HG02798 (cell line): ENCODE results near the gene CDIPT.

Experiments
- ATAC-seq: cut with Tn5 transposase; IDR thresholded peaks from one replicate; pipeline ENCODE4 v1.9.1; 2021; ENCODE audit warnings: mild to moderate bottlenecking; ENCODE audit not compliant: unreplicated experiment, poor library complexity

The CDIPT gene

GRCh38 chr16:29813644-29814562 is 49.1 kb downstream of the CDIPT start:
- no peak for ATAC-seq

- no peak for ATAC-seq
Measured at GRCh38 chr16:29812754-29813643, 50.0 kb downstream of the CDIPT start.

- ATAC-seq: no peak
Measured at GRCh38 chr16:29811896-29812665, 50.9 kb downstream of the CDIPT start, which contains the start of gene PRRT2. Gene PRRT2, plus strand, starts transcription at chr16:29812193. Its CDS starts 862 bp downstream, at chr16:29813055.

GRCh38 chr16:29811170-29811895 is 51.7 kb downstream of the CDIPT start:
- ATAC-seq: peak; percentile 39

GRCh38 chr16:29810699-29811169 is 52.3 kb downstream of the CDIPT start:
- no peak for ATAC-seq

- no peak for ATAC-seq
Measured at GRCh38 chr16:29809850-29810698, 53.0 kb downstream of the CDIPT start.

- ATAC-seq: no peak
Measured at GRCh38 chr16:29809031-29809747, 53.8 kb downstream of the CDIPT start.
